Ovary (tissue), 9 donors: ENCODE measurements around the gene AATK. TPM values are rescaled to one million over a fixed set of nuclear protein-coding genes. Genes with fewer than 3 reads are reported as not detected.

Source experiments
- DNase-seq, 5 donors: peaks; one replicate each; pipeline ENCODE4 v3.0.0-alpha.2; 2019 to 2020
- H3K27ac ChIP-seq, 2 donors: fragments of 200-600 bp; one replicate each; pipeline versions ENCODE4 v1.5.1 to v1.8.0; 2019 to 2022
- H3K27me3 ChIP-seq: fragments of 200-600 bp; one replicate; pipeline ENCODE4 v1.8.0; 2022
- H3K36me3 ChIP-seq: fragments of 200-600 bp; sonication (generic); one replicate; pipeline ENCODE4 v1.5.1; 2019
- H3K4me1 ChIP-seq: one replicate; pipeline ENCODE4 v1.8.1; 2013; ENCODE audit warnings: mild to moderate bottlenecking, moderate library complexity; ENCODE audit not compliant: insufficient read depth
- H3K4me3 ChIP-seq: fragments of 200-600 bp; sonication (generic); one replicate; pipeline ENCODE4 v1.5.1; 2017
- H3K9me3 ChIP-seq, 2 donors: fragments of 200-600 bp in 1 of 2; sonication (generic) in 1 of 2; one replicate each; pipeline versions ENCODE4 v1.5.1 to v1.8.1; 2013 to 2019; ENCODE audit warnings: mild to moderate bottlenecking in 1 of 2, moderate library complexity in 1 of 2
- EP300 ChIP-seq: sonication (generic); formaldehyde crosslinking; IDR thresholded peaks from one replicate; pipeline ENCODE4 v1.6.1; 2017; ENCODE audit warnings: antibody characterized with exemption
- POLR2A ChIP-seq: fragments of 450-650 bp; IDR thresholded peaks from one replicate; pipeline ENCODE4 v1.6.1; 2017; ENCODE audit warnings: antibody characterized with exemption, mild to moderate bottlenecking, moderate library complexity
- WGBS, 3 donors: extraction: QIAGEN DNeasy Blood & Tissue Kit in 1 of 3; methylation state at CpG; one replicate each; pipeline versions ENCODE4 v1.1.5 to v1.1.7; 2013 to 2017; 5-methylcytosine and 5-hydroxymethylcytosine counted together
- intact Hi-C, 4 donors: fragments of 100-400 bp; cut with DNase I; formaldehyde crosslinking; loops; one replicate each; pipeline versions ENCODE4 v1.11.0 to v1.15.1; 2022 to 2023
- polyA plus RNA-seq, 2 donors: library from polyadenylated mRNA; stranded (reverse); fragments of 200-250 nt in 1 of 2; fragments of 350-450 nt in 1 of 2; fragmentation: Illumina TruSeq in 1 of 2; extraction: RNeasy Lipid Tissue Mini Kit (QIAGEN cat#74804) in 1 of 2; gene quantifications; one replicate each; pipeline ENCODE4 v1.2.3, GENCODE V29; 2013 to 2014
- total RNA-seq, 7 donors: library from RNA; depleted of rRNA in 2 of 7; stranded (reverse); fragments of >200 nt in 2 of 7; fragmentation: NEBNext Ultra II Directional in 3 of 7; extraction: Animal tissue kit (Norgen Biotek cat#: 25700) in 3 of 7; gene quantifications; one replicate each; pipeline versions ENCODE4 v1.1.0 to v1.2.4, GENCODE V29; 2016 to 2023
- TF ChIP-seq, protein P1 (sequence below), 3 donors: fragments of 450-650 bp in 2 of 3; fragments of 200-600 bp in 1 of 3; IDR thresholded peaks; one replicate each; pipeline versions ENCODE4 v1.5.1 to v1.8.0; 2016 to 2022; ENCODE audit warnings: antibody characterized with exemption in 3 of 3, mild to moderate bottlenecking in 1 of 3
- donor health status: DM: no; HTN: no; CAD: no; lungs with moderate emphysema.
- donor health status: DM: no; HTN: no; CAD: no.
- donor health status: Bipolar disorder and iron deficiency.
- donor health status: DM: yes; HTN: yes; CAD: no.
- donor health status: DM: no; HTN: no; CAD: no.
- donor health status: DM: yes; HTN: yes; CAD: no.

Gene AATK
- total and polyA plus RNA-seq, 9 donors = 0.23 to 3.1 (median 1.5) TPM

DNA sequence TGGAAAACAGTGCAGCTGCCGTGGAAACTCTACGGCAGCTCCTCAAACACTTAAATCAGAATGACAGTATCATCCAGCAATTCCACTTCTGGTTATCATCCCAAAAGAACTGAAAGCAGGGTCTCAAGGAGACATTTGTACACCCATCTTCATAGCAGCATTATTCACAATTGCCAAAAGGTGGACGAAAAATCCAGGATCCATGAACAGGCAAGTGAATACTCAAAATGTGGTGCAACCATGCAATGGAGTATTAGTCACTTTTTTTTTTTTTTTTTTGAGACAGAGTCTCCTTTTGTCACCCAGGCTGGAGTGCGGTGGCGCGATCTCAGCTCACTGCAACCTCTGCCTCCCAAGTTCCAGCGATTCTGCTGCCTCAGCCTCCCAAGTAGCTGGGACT lies 10.6 kb upstream of the AATK start:
- no peak for DNase-seq
- no peaks in the 10 kb centered on the region for H3K4me1 ChIP-seq
- WGBS, 3 donors = 87 to 95% (median 91%) methylated on average over 7 of the region's 7 CpGs
- TF ChIP-seq, protein P1, sequence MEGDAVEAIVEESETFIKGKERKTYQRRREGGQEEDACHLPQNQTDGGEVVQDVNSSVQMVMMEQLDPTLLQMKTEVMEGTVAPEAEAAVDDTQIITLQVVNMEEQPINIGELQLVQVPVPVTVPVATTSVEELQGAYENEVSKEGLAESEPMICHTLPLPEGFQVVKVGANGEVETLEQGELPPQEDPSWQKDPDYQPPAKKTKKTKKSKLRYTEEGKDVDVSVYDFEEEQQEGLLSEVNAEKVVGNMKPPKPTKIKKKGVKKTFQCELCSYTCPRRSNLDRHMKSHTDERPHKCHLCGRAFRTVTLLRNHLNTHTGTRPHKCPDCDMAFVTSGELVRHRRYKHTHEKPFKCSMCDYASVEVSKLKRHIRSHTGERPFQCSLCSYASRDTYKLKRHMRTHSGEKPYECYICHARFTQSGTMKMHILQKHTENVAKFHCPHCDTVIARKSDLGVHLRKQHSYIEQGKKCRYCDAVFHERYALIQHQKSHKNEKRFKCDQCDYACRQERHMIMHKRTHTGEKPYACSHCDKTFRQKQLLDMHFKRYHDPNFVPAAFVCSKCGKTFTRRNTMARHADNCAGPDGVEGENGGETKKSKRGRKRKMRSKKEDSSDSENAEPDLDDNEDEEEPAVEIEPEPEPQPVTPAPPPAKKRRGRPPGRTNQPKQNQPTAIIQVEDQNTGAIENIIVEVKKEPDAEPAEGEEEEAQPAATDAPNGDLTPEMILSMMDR (IDR thresholded peaks at IDR 0.05) = no peak
- no peak for TF ChIP-seq POLR2A
- TF ChIP-seq EP300 = no peak
- H3K36me3 ChIP-seq = no peaks in the 10 kb centered on the region
- H3K27ac ChIP-seq = no peak overlapping the region
- no peaks in the 10 kb centered on the region for H3K9me3 ChIP-seq
- no peak overlapping the region for H3K4me3 ChIP-seq
- intact Hi-C loops = no loop called here
- H3K27me3 ChIP-seq = no peaks in the 10 kb centered on the region

- Histone ChIP-seq H3K36me3 (no peaks in the 10 kb centered on the region), H3K9me3 (no peaks in the 10 kb centered on the region), H3K4me3 (no peak overlapping the region), H3K4me1 (no peaks in the 10 kb centered on the region), H3K27ac (no peak overlapping the region), H3K27me3 (no peaks in the 10 kb centered on the region)
- intact Hi-C loops = no loop called here
- no peak for DNase-seq
- 55 to 71% (median 56%) methylated on average over 1 of the region's 1 CpG for WGBS, 3 donors
- TF ChIP-seq EP300 (no peak), POLR2A (no peak)
- TF ChIP-seq, protein P1 (IDR thresholded peaks at IDR 0.05) = no peak
Measured at GRCh38 chr17:81173762-81174155, 7.7 kb upstream of the AATK start.

DNA sequence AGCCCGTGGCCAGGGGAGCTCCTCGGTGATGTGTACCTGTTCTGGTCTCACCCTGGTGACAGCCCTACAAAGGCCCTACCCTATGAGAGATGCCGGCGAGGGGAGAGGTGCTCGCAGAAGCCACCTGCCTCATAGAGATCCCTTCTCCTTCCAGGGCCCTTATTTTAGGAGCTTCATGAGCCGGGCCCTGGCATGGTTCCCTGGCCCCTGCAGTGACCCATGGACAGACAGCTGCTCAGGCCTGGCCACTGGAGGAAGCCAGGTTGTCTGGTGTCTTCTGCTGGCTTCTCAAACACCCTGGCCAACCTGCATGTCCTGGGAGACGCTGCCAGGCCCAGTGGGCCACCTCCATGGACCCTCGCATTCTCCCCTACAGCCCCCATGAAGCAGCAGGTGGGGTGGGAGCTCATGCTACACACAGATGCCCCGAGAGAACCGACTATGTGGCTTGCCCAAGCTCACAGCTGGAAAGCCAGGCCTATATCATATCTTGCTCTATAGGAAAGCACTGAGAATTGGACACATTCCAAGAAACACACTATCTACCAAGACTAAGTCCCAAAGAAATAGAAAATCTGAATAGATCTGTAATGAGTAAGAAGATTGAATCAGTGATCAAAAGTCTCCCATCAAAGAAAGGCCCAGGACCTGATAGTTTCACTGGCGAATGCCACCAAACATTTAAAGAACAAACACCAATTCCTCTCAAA lies 7.2 kb upstream of the AATK start:
- TF ChIP-seq POLR2A (no peak), EP300 (no peak)
- H3K27ac ChIP-seq = no peak overlapping the region
- no peaks in the 10 kb centered on the region for H3K27me3 ChIP-seq
- H3K4me1 ChIP-seq = no peaks in the 10 kb centered on the region
- no peak for DNase-seq
- H3K4me3 ChIP-seq = no peak overlapping the region
- H3K9me3 ChIP-seq = no peaks in the 10 kb centered on the region
- no peaks in the 10 kb centered on the region for H3K36me3 ChIP-seq
- 78 to 83% (median 83%) methylated on average over 11 of the region's 11 CpGs for WGBS, 3 donors
- intact Hi-C loops = no loop called here

GRCh38 chr17:81171941-81172340 lies 5.9 kb upstream of the AATK start:
- WGBS, 3 donors = 33 to 41% (median 34%) methylated on average over 8 of the region's 8 CpGs
- Histone ChIP-seq H3K36me3 (no peaks in the 10 kb centered on the region), H3K27me3 (no peaks in the 10 kb centered on the region), H3K4me3 (no peak overlapping the region), H3K4me1 (no peaks in the 10 kb centered on the region), H3K27ac (no peak overlapping the region), H3K9me3 (no peaks in the 10 kb centered on the region)
- DNase-seq = no peak
- TF ChIP-seq EP300 (no peak), POLR2A (no peak)
- TF ChIP-seq, protein P1 (IDR thresholded peaks at IDR 0.05) = no peak
- intact Hi-C loops = no loop called here

DNA sequence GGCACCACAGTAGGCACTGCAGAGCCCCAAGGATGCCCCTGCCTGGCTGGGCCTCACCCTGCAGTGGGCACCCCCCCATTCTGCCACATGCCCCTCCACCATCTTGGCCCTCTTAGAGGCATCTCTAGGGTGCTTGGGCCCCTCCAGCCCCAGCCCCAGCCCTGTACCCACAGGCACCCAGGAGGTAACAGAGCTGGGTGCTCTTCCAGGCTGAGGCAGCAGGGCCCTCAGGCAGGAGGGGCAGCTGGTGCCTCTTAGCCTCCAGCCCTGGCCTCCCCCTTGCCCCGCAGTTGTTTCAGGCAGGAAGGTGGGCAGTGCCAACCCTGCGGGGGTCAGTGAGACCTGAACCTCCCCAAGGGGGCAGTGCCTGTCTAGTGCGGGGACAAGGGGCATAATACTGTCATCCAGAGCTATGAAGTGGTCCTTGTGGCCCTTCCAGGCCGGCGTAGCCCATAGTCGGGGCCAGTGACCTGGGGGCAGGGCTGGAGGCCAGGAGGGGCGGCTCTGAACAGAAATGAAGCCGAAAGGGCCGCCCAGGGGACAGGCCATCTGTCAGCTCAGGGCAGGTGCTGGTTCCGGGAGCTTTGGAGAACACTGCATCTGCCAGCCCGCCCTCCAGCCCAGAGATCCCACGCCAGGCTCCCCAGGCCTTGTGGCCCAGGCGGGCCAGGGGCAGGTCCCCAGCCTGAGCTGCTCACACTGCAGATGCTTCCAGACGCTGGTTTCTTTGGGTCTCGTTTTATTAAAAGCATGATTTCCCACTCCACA lies 4.9 kb upstream of the AATK start:
- TF ChIP-seq, protein P1 (IDR thresholded peaks at IDR 0.05) = no peak
- TF ChIP-seq EP300 = no peak
- 82 to 92% (median 86%) methylated on average over 11 to 15 of the region's 15 CpGs for WGBS, 3 donors
- Histone ChIP-seq H3K9me3 (no peaks in the 10 kb centered on the region), H3K27ac (no peak overlapping the region), H3K4me3 (no peak overlapping the region), H3K36me3 (no peaks in the 10 kb centered on the region), H3K4me1 (no peaks in the 10 kb centered on the region), H3K27me3 (no peaks in the 10 kb centered on the region)
- DNase-seq = no peak
- intact Hi-C loops = no loop called here
